HL-60/S4 treated with phorbol 12-myristate 13-acetate at 8.2 ng/mL for 4 days and 3 days (cell line): ENCODE measurements around the gene RNF11.

Source experiments
- in situ Hi-C: fragments of 300-500 bp; cut with MboI; formaldehyde crosslinking; loops from 2 replicates; pipeline ENCODE4 v1.15.0; 2022; ENCODE audit warnings: low sequenced_read_pairs

Gene RNF11

DNA sequence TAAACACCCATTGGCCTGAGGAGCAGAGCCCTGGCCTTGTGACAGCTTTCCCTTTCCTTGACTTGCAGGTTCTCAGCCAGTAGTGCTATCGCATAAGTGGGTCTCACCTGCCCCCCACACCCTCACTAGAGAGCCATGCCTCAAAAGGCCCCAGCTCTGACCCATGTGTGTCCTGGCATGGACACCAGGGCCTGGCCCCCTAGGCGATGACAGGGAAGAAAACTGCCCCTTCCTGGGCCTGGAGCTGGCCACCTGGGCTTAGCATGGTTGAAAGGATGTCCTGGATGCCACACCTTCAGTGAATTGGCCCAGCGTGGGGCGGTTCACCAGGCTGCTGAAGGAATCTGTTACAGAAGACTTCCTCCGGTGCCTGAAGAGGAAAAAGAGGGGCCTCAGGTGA is 75.8 kb downstream of the RNF11 start:
- in situ Hi-C loops = no loop called here

GRCh38 chr1:51312718-51313117 is 76.6 kb downstream of the RNF11 start:
- in situ Hi-C loops = no loop called here

DNA sequence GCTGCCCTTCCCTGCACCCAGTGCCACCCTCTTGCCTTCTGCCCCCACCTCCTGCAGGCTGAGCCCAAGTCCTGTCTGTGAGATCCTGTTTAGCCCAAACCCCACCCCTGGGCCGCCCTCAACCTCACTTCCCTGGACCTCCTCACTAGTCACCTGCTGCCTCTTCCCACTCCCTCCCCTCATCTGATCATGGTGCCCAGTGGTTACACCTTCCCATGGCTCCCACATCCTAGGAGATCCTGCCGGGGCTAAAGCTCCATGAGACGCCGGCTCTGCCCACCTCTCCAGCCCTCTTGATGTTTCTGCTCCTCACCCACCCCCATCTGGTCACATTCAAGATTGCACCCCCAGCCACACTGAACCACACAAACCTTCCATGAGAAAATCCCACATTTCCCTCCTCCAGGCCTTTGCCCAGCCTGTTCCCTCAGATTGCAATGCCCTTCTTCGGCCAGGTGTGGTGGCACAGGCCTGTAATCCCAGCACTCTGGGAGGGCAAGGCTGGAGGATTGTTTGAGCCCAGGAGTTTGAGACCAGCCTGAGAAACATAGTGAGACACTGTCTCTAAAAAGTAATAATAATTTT is 77.3 kb downstream of the RNF11 start:
- in situ Hi-C loops = no loop called here

DNA sequence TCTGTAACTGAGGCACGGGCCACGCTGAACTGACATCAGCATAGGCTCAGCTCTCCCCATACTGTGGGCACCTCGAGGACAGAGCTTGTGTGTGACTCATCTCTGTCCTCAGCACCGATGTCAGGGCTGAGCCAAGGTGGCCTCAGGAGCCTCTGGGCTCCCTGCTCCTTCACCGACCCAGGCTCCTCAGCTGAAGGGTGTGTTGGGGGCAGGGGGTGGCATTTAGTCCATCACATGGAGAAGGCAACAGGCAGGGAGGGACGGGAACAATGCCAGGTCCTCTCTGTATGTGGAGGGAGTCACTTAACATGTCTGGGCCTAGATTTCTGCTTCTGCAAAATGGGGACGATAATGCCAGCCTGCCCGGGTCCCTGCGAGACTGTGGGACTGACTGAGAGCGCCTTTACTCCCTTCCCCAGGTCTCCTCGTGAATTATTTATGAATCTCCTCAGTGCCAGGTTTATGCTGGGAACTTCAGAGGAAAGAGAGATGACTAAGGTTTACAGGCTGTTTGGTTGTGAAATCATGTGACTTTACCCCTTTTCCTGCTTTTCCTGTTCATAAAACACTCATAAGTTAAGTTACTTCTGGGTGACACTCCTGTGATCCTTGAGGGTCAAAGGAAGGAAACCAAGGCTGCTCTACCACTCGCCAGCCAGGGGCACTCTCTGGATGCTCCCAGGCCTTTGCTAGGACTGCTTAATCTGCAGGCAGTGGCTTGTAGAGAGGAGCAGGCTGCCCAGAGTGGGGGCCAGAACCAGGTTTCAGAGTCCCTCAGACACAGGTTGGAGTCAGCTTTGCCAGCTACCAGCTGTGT is 78.1 kb downstream of the RNF11 start:
- in situ Hi-C loops = no loop called here

- in situ Hi-C loops = no loop called here
These were observed 78.9 kb downstream of the RNF11 start for GRCh38 chr1:51314974-51315373.

DNA sequence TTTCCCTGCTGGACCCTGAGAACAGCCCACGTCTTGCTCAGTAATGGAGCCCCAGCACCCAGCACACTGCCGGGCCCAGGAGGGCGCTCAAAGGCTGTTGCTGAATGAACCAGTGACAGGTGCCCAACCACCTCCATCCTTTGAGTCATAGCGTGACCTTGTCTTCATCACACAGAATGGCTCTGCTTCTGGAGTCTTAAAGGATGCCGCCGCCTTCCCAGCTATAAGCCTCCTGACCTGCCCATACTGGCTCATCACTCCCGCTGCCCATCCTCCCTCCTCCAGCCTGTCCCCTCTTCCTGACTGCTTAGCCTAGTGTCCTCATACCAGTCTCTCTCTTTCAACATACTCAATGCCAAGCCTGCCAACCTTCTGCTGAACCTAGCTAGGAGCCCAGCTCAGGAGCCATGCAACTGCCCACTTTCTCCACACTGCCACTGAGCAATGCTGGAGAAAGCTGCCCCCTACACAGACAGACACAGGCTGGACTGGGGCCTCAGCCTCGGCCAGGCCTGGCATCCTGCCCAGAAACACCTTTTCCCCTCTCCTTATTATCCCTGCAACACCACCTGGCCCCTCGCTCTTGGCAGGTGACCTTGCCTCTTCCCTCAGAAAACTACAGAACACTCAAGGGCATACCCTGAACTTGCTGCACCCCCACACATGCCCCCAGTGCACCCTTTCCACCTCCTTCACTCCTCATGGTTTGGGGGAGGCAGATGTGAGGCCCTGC is 80.2 kb downstream of the RNF11 start:
- in situ Hi-C loops = no loop called here

DNA sequence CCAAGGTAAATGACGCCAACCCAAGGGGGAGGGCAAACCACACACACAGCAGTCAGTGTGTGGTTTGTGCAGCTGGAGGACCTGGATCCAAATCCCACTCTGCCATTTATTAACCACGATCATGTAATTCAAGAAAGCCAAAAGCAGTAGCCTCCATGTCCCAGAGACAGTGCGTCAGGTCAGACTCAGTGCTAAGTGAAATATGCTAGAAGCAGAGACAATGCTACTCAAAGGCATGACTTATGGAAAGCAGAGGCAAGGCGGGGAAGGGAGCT is 80.7 kb downstream of the RNF11 start:
- in situ Hi-C loops = no loop called here

DNA sequence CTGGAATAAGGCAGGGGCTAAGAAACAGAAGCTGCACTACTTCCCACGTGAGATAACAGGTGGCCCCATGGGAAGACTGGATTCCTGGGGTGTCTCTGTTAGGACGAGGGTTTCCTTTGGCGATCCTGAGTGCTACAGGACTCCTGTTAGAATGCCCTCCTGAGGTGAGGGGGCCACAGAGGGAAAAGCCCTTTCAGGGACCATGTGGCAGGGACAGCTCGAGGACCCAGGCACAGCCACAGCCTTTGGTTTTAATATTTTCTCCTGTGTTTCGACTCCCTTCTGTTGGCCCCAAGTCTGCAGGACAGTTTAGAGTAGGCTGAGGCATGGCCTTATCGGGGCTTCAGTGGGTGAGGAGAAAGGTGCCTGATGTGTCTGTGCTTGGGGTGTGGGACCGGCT is 81.7 kb downstream of the RNF11 start:
- in situ Hi-C loops = no loop called here

DNA sequence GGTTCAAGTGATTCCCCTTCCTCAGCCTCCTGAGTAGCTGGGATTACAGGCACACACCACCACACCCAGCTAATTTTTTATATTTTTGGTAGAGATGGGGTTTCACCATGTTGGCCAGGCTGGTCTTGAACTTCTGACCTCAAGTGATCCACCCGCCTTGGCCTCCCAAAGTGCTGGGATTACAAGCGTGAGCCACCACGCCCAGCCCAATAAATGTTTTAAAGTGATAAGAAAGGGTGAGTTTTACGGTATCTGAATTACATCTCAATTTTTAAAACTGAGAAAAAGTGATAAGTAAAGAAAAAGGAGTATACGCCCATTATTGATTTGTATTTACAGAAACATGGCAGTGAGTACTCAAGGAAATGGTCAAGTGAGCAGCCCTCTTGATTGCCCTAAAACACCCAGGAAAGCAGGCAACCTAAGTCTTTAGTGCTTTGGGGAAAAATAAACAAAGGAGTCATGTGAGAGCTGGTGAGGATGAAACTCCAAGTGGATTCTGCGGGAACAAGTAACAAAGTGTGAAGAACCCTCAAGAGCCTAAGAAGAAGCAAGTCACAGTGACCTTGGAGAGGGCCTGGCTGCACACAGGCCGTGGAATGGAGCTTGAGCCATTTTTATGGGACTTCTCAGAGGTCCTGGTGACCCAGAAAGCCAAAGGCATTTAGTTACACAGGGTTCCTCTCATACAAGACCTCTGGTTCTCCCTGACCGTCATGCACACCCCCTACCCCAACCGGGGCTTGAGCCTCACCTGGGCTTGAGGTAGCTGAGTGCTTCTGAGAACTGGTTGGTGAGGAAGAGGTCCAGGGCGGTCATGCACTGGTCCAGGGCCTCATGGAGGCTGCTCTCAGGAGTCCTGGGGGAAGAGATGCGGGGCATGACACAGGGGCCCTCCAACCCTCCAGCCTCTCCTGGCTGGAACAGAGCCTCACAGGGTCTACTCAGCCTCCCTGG is 85.2 kb downstream of the RNF11 start:
- in situ Hi-C loops = no loop called here

DNA sequence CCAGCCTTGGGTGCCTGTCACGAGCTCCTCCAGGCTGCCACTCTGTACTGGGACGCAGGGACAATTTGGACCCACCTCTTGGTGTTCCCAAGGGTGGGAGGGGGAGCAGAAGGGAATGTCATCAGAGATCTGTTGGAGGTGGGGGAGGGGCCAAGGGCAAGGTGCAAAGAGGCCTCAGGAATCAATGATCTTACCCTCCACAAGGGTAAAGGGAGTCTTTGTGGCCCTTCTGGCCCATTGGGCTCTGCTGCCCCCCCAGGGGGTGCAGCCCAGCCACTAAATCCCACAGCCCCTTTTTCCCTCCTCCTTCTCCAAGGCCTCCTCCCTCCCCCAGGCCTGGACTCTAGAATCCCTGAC is 85.8 kb downstream of the RNF11 start:
- in situ Hi-C loops = no loop called here

DNA sequence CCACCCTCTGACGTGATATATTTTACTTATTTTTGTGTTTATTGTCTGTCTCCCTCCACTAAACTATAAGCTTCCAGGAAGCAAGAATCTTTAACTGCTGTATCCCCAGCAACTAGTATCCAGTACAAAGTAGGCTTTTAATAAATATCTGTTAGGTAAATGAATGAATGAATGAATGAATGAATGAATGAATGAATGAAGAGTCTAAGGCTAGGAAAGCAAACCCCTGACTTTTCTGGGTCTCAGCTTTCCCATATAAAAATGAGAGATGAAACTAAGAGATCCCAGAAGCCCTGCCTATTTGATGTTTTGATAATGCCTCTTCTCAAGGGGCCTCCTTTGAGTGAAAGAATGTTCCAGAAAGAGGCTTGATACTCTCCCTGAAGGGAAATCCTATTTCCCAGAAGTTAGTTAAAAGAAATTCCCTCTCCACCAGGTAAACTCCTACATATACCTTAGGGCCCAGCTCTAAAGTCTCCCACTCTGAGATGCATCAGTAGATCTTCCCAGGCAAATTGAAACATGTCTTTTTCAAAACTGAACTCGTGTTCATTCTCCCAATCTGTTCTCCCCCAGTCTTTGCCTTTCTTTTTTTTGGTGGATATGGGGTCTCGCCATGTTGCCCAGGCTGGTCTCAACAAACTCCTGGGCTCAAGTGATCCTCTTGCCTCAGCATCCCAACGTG is 86.5 kb downstream of the RNF11 start:
- in situ Hi-C loops = no loop called here
